ENCODE results near the gene CACNA1B.

GRCh38 chr9:137866226-137867141 is 11.1 kb upstream of the CACNA1B start:
- no peak for TF ChIP-seq POLR2A (IDR thresholded peaks at IDR 0.05)
- no peak for TF ChIP-seq CTCF (IDR thresholded peaks at IDR 0.05)
